Measurements from ENCODE around the gene NCOA5. TPM values are rescaled to one million over a fixed set of nuclear protein-coding genes. Genes with fewer than 3 reads are reported as not detected.

Gene NCOA5
- total and polyA plus RNA-seq, 3 donors from 2014 or later: 55.6 to 66.2 (median 64.0) TPM

DNA sequence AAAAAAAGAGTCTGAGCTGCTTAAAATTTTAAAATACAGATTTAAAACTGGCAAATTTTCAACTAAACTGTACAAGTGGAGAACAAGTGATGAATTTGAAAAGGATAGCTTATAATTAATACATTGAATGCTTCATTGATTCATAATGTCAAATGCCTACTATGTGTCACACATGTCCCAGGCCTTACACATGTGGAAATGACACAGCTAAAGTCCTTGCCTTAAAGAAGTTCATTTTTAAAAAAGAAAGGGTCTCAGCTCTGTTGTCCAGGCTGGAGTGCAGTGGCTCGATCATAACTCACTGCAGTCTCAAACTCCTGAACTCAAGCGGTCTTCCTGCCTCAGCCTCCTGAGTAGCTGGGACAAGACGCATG is 5.0 kb downstream of the NCOA5 start:
- WGBS, 2 donors: 74 to 86% methylated on average over 3 of the region's 3 CpGs
- no peak for TF ChIP-seq POLR2A (IDR thresholded peaks at IDR 0.05)
- Histone ChIP-seq H3K9me3 (no peaks in the 10 kb centered on the region), H3K36me3 (ENCODE audit: low read depth, missing control alignments) (no peaks in the 10 kb centered on the region), H3K4me3 (no peak overlapping the region), H3K4me1 (peaks cover 42% of the 10 kb centered on the region), H3K27ac (no peak overlapping the region), H3K27me3 (no peaks in the 10 kb centered on the region)
- DNase-seq: no peak
- intact Hi-C loops (cut with DNase I; ENCODE audit: low total_unique reads): no loop called here

DNA sequence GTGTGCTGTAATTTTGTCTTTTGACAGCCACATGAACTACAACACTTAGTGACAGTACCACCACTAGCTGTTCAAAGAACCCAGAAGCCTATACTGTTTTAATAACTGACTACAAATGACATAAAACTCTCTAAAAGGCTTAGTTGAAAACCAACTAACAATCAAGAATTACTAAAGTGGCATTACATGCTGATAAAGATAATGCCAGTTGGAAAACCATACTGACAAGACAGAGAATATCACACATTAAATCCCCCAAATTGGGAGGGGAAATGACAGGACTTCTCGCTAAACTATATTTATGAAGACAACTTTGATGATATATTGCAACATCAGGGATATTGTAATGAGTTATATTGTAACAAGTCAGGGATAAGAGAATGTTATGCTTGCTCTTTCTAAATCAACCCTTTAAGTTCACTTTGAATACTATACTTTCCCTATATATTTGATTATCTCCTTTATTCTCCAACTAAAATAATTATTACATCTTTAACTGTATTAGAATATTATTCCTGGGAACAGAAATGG is 6.2 kb downstream of the NCOA5 start:
- Histone ChIP-seq H3K27me3 (no peaks in the 10 kb centered on the region), H3K27ac (no peak overlapping the region), H3K36me3 (ENCODE audit: low read depth, missing control alignments) (no peaks in the 10 kb centered on the region), H3K9me3 (no peaks in the 10 kb centered on the region), H3K4me1 (peaks cover 42% of the 10 kb centered on the region), H3K4me3 (no peak overlapping the region)
- intact Hi-C loops (cut with DNase I; ENCODE audit: low total_unique reads): no loop called here
- WGBS, 2 donors: 57 to 65% methylated on average over 1 of the region's 1 CpG
- no peak for DNase-seq
- TF ChIP-seq POLR2A (IDR thresholded peaks at IDR 0.05): no peak

DNA sequence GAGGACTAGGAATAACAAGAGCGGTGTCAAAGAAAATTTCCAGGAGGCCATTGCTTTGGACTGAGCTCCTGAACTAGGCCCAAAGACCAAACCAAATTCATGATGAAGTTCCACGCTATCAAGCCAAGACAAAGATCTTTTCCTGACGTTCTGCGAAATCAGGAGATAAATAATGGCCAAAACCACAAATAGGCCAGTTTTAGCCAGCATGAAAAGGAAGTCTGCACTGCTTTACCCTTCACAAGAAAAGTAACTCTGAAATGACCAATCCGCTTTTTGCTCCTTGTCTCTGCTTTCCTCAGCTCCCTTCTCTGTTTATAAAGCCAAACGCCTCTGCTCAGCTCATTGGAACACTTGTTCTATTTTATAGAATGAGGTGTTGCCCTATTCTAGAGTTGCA is 6.7 kb downstream of the NCOA5 start:
- TF ChIP-seq POLR2A (IDR thresholded peaks at IDR 0.05): no peak
- TF ChIP-seq, protein P1, sequence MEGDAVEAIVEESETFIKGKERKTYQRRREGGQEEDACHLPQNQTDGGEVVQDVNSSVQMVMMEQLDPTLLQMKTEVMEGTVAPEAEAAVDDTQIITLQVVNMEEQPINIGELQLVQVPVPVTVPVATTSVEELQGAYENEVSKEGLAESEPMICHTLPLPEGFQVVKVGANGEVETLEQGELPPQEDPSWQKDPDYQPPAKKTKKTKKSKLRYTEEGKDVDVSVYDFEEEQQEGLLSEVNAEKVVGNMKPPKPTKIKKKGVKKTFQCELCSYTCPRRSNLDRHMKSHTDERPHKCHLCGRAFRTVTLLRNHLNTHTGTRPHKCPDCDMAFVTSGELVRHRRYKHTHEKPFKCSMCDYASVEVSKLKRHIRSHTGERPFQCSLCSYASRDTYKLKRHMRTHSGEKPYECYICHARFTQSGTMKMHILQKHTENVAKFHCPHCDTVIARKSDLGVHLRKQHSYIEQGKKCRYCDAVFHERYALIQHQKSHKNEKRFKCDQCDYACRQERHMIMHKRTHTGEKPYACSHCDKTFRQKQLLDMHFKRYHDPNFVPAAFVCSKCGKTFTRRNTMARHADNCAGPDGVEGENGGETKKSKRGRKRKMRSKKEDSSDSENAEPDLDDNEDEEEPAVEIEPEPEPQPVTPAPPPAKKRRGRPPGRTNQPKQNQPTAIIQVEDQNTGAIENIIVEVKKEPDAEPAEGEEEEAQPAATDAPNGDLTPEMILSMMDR (IDR thresholded peaks at IDR 0.05): no peak
- intact Hi-C loops (cut with DNase I; ENCODE audit: low total_unique reads): no loop called here
- DNase-seq: no peak
- H3K36me3 ChIP-seq (ENCODE audit: low read depth, missing control alignments): no peaks in the 10 kb centered on the region
- no peaks in the 10 kb centered on the region for H3K9me3 ChIP-seq
- WGBS, 2 donors: 71 to 72% methylated on average over 6 of the region's 6 CpGs
- peaks cover 37% of the 10 kb centered on the region for H3K4me1 ChIP-seq
- no peak overlapping the region for H3K4me3 ChIP-seq
- H3K27me3 ChIP-seq: no peaks in the 10 kb centered on the region
- H3K27ac ChIP-seq: no peak overlapping the region

DNA sequence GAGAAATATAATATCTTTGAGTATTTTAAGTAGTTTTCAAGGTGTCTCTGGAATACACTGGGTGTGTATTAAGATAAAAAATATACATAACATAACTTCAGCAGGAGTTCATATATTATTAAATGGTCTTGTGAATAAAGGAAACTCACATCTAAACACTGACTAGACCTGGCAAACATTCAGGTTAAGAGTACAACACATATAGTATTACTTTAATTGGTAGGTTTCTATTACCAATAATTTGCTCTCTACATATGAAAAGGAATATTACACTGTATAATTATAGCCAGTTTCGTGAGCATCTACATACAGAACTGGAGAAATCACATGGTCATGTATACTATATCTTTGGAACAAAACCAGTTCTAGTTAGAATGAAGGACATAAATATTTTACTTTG is 8.7 kb downstream of the NCOA5 start:
- intact Hi-C loops (cut with DNase I; ENCODE audit: low total_unique reads): no loop called here
- H3K4me1 ChIP-seq: peaks cover 30% of the 10 kb centered on the region
- H3K4me3 ChIP-seq: no peak overlapping the region
- no peak for DNase-seq
- no peaks in the 10 kb centered on the region for H3K9me3 ChIP-seq
- H3K27ac ChIP-seq: no peak overlapping the region
- no peaks in the 10 kb centered on the region for H3K36me3 ChIP-seq (ENCODE audit: low read depth, missing control alignments)
- H3K27me3 ChIP-seq: no peaks in the 10 kb centered on the region
- WGBS, 2 donors: 91 to 94% methylated on average over 1 of the region's 1 CpG
- TF ChIP-seq, protein P1 (IDR thresholded peaks at IDR 0.05): no peak
- no peak for TF ChIP-seq POLR2A (IDR thresholded peaks at IDR 0.05)

DNA sequence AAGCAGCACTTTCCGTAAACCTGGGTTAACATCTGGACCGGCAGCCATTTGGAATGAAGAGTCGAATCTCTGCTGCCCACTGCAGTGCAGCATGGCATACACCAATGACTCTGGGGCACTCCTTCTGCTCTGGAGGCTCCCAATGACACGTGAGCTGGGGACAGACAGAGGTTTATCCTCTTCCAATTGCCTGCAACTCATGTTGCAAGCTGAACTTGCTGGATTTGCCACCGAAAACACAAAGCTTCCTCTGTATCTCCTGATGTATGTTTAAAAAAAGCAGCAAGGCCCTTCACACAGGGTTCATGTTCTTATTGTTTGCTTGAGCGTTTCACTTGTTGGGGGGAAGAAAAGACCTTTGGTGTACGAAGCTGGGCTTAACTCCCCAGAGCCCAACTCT is 10.8 kb downstream of the NCOA5 start:
- no peaks in the 10 kb centered on the region for H3K36me3 ChIP-seq (ENCODE audit: low read depth, missing control alignments)
- intact Hi-C loops (cut with DNase I; ENCODE audit: low total_unique reads): no loop called here
- no peaks in the 10 kb centered on the region for H3K27me3 ChIP-seq
- no peak for DNase-seq
- H3K9me3 ChIP-seq: no peaks in the 10 kb centered on the region
- no peak for TF ChIP-seq POLR2A (IDR thresholded peaks at IDR 0.05)
- TF ChIP-seq, protein P1 (IDR thresholded peaks at IDR 0.05): no peak
- H3K4me3 ChIP-seq: no peak overlapping the region
- WGBS, 2 donors: 79 to 81% methylated on average over 6 to 7 of the region's 7 CpGs
- no peak overlapping the region for H3K27ac ChIP-seq
- H3K4me1 ChIP-seq: peaks cover 9% of the 10 kb centered on the region

DNA sequence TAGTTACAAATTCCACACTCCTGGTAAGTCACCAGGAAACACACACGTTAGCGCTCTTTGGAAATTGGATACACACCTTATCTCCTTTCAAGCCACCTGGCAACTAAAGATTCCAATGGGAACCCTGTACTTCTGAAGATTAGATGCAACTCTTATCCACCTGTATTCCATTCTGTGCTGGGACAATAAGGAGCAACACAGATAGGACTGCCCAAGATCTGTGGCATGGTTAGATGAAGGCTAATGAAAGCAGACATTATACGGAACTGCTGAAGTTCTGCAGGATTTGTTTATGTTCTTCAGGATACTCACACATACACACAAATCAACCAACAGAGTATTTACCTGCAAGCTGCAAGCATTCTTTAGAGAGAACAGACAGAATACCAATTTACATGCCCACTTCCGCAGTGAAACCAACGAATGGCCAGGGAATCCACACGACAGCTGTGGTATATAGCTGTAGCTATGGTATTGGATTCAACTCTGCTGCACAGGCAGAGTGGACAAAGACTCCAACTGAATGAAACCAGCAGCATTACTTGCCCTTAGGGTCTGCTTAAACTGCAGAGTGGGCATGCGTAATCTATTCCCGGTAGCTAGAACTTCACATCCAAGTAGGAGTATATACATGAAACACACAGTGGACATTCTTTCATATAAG is 12.0 kb downstream of the NCOA5 start:
- WGBS, 2 donors: 93 to 98% methylated on average over 8 of the region's 8 CpGs
- no peaks in the 10 kb centered on the region for H3K36me3 ChIP-seq (ENCODE audit: low read depth, missing control alignments)
- no peak for DNase-seq
- intact Hi-C loops (cut with DNase I; ENCODE audit: low total_unique reads): no loop called here
- no peak overlapping the region for H3K27ac ChIP-seq
- H3K4me1 ChIP-seq: no peaks in the 10 kb centered on the region
- no peaks in the 10 kb centered on the region for H3K27me3 ChIP-seq
- H3K9me3 ChIP-seq: no peaks in the 10 kb centered on the region
- TF ChIP-seq, protein P1 (IDR thresholded peaks at IDR 0.05): no peak
- no peak overlapping the region for H3K4me3 ChIP-seq
